Hepatocyte (in vitro differentiated cells): Measurements from ENCODE around the gene BCL2L1. TPM values are rescaled to one million over a fixed set of nuclear protein-coding genes. Genes with fewer than 3 reads are reported as not detected.

Experiments
- DNase-seq: peaks from one replicate; pipeline ENCODE4 v3.0.0-alpha.2; 2016; ENCODE audit warnings: low spot score
- H2AFZ ChIP-seq: fragments of 200-600 bp; sonication (generic); 2 replicates; pipeline ENCODE4 v1.6.0; 2016; ENCODE audit warnings: antibody characterized with exemption, mild to moderate bottlenecking
- H3K27ac ChIP-seq: fragments of 200-600 bp; sonication (generic); 2 replicates; pipeline ENCODE4 v1.5.1; 2016; ENCODE audit warnings: mild to moderate bottlenecking
- H3K27me3 ChIP-seq: fragments of 200-600 bp; sonication (generic); 2 replicates; pipeline ENCODE4 v1.6.1; 2016
- H3K36me3 ChIP-seq: fragments of 200-600 bp; sonication (generic); replicated peaks from 2 replicates; pipeline ENCODE4 v1.5.1; 2016; ENCODE audit warnings: low read depth; ENCODE audit not compliant: insufficient read depth
- H3K4me1 ChIP-seq: fragments of 200-600 bp; sonication (generic); 2 replicates; pipeline ENCODE4 v1.5.1; 2016; ENCODE audit warnings: mild to moderate bottlenecking, moderate library complexity; ENCODE audit not compliant: insufficient read depth
- H3K4me2 ChIP-seq: fragments of 200-600 bp; sonication (generic); 2 replicates; pipeline ENCODE4 v1.6.0; 2016
- H3K4me3 ChIP-seq: fragments of 200-600 bp; sonication (generic); 2 replicates; pipeline ENCODE4 v1.5.1; 2016; ENCODE audit warnings: mild to moderate bottlenecking
- H3K79me2 ChIP-seq: fragments of 200-600 bp; sonication (generic); 2 replicates; pipeline ENCODE4 v1.6.0; 2017; ENCODE audit warnings: mild to moderate bottlenecking
- H3K9me2 ChIP-seq: fragments of 200-600 bp; sonication (generic); replicated peaks from 2 replicates; pipeline ENCODE4 v1.6.0; 2017; ENCODE audit warnings: mild to moderate bottlenecking; ENCODE audit not compliant: insufficient read depth
- H3K9me3 ChIP-seq: fragments of 200-600 bp; sonication (generic); 2 replicates; pipeline ENCODE4 v1.5.1; 2016; ENCODE audit warnings: low read depth, mild to moderate bottlenecking
- H4K20me1 ChIP-seq: fragments of 200-600 bp; sonication (generic); 2 replicates; pipeline ENCODE4 v1.6.0; 2016; ENCODE audit warnings: mild to moderate bottlenecking; ENCODE audit not compliant: insufficient read depth, poor library complexity, severe bottlenecking
- CTCF ChIP-seq: fragments of 200-600 bp; sonication (generic); IDR thresholded peaks from 2 replicates; pipeline ENCODE4 v1.5.1; 2016; ENCODE audit warnings: antibody characterized with exemption, mild to moderate bottlenecking; ENCODE audit not compliant: poor library complexity
- EZH2 ChIP-seq: fragments of 200-600 bp; sonication (generic); IDR thresholded peaks from 2 replicates; pipeline ENCODE4 v1.6.1; 2016; ENCODE audit warnings: antibody characterized with exemption, mild to moderate bottlenecking, borderline replicate concordance
- EZH2phosphoT487 ChIP-seq: fragments of 200-600 bp; sonication (generic); IDR thresholded peaks from one replicate; pipeline ENCODE4 v1.6.1; 2018; ENCODE audit warnings: antibody characterized with exemption, mild to moderate bottlenecking, low read depth, moderate library complexity; ENCODE audit not compliant: unreplicated experiment, severe bottlenecking
- WGBS: methylation state at CpG from one replicate; pipeline ENCODE4 v1.1.6; 2016; ENCODE audit warnings: low lambda C conversion rate; ENCODE audit errors: missing lambda C conversion rate; 5-methylcytosine and 5-hydroxymethylcytosine counted together
- polyA plus RNA-seq: library from polyadenylated mRNA; unstranded; fragments of >200 nt; fragmentation: Nextera tagmentation; extraction: Ambion mirVana; gene quantifications from 2 replicates; pipeline ENCODE4 v1.2.1, GENCODE V29; 2016
- total RNA-seq: library from RNA; depleted of rRNA; stranded (reverse); fragments of >200 nt; gene quantifications from 2 replicates; pipeline ENCODE4 v1.2.3, GENCODE V29; 2014

The BCL2L1 gene
- total and polyA plus RNA-seq, 2 experiments from 2014 or later, result 104 to 139 TPM

- peak overlapping the region; percentile 3 for H3K27ac ChIP-seq
- H3K4me3 ChIP-seq, result no peak overlapping the region
- DNase-seq, result no peak
- H3K27me3 ChIP-seq, result no peaks in the 10 kb centered on the region
- no peak overlapping the region for H2AFZ ChIP-seq
- no peak overlapping the region for H3K4me2 ChIP-seq
- TF ChIP-seq EZH2phosphoT487 (no peak), EZH2 (no peak), CTCF (no peak)
- peaks cover 14% of the 10 kb centered on the region for H3K4me1 ChIP-seq
- no peaks in the 10 kb centered on the region for H3K9me3 ChIP-seq
- H4K20me1 ChIP-seq, result peaks cover 17% of the 10 kb centered on the region
- whole genome bisulfite sequencing, result 64% methylated on average over 1 of the region's 1 CpG
- H3K36me3 ChIP-seq, result no peaks in the 10 kb centered on the region
- H3K79me2 ChIP-seq, result peaks cover 96% of the 10 kb centered on the region
- no peaks in the 10 kb centered on the region for H3K9me2 ChIP-seq
These were observed 30.9 kb downstream of the BCL2L1 start for GRCh38 chr20:31691646-31692275.

- no peak for DNase-seq
- 97% methylated on average over 3 of the region's 3 CpGs for WGBS
- TF ChIP-seq CTCF (no peak), EZH2 (no peak), EZH2phosphoT487 (no peak)
These were observed 32.5 kb downstream of the BCL2L1 start for GRCh38 chr20:31690124-31690666.

GRCh38 chr20:31689141-31689540 is 33.5 kb downstream of the BCL2L1 start:
- peaks cover 96% of the 10 kb centered on the region for H3K79me2 ChIP-seq

More at GRCh38 chr20:31690124-31690666, 32.5 kb downstream of the BCL2L1 start:
- H3K4me3 ChIP-seq, result no peak overlapping the region
- H3K4me1 ChIP-seq, result peaks cover 4% of the 10 kb centered on the region
- H2AFZ ChIP-seq, result no peak overlapping the region
- no peaks in the 10 kb centered on the region for H3K36me3 ChIP-seq
- H3K9me3 ChIP-seq, result no peaks in the 10 kb centered on the region
- H3K9me2 ChIP-seq, result no peaks in the 10 kb centered on the region
- no peaks in the 10 kb centered on the region for H3K27me3 ChIP-seq
- no peak overlapping the region for H3K4me2 ChIP-seq
- peaks cover 19% of the 10 kb centered on the region for H4K20me1 ChIP-seq
- peaks cover 96% of the 10 kb centered on the region for H3K79me2 ChIP-seq
- no peak overlapping the region for H3K27ac ChIP-seq

More at GRCh38 chr20:31689141-31689540, 33.5 kb downstream of the BCL2L1 start:
- H3K4me2 ChIP-seq, result no peak overlapping the region
- H3K4me1 ChIP-seq, result no peaks in the 10 kb centered on the region
- H3K9me3 ChIP-seq, result no peaks in the 10 kb centered on the region
- no peaks in the 10 kb centered on the region for H3K36me3 ChIP-seq
- H3K4me3 ChIP-seq, result no peak overlapping the region
- H2AFZ ChIP-seq, result no peak overlapping the region
- TF ChIP-seq EZH2phosphoT487 (no peak), EZH2 (no peak), CTCF (no peak)
- 88% methylated on average over 2 of the region's 5 CpGs for WGBS
- no peaks in the 10 kb centered on the region for H3K27me3 ChIP-seq
- no peaks in the 10 kb centered on the region for H3K9me2 ChIP-seq
- H3K27ac ChIP-seq, result no peak overlapping the region
- DNase-seq, result no peak
- H4K20me1 ChIP-seq, result peaks cover 15% of the 10 kb centered on the region
